Suprapubic skin (tissue), 3 donors: ENCODE data around the gene MYO16.

Experiments
- CTCF ChIP-seq, 2 donors: fragments of 200-600 bp in 1 of 2; fragments of 450-650 bp in 1 of 2; sonication (generic) in 1 of 2; IDR thresholded peaks; one replicate each; pipeline ENCODE4 v1.5.1; 2016 to 2019; ENCODE audit warnings: antibody characterized with exemption in 2 of 2, mild to moderate bottlenecking in 1 of 2, moderate library complexity in 1 of 2
- POLR2A ChIP-seq, 2 donors: fragments of 450-650 bp; IDR thresholded peaks; one replicate each; pipeline ENCODE4 v1.6.1; 2017; ENCODE audit warnings: antibody characterized with exemption in 2 of 2, mild to moderate bottlenecking in 2 of 2, moderate library complexity in 2 of 2

GRCh38 chr13:108734676-108735075, 105.3 kb downstream of the MYO16 start:
- TF ChIP-seq POLR2A (IDR thresholded peaks at IDR 0.05): no peak
- TF ChIP-seq CTCF (IDR thresholded peaks at IDR 0.05): no peak
